HG02588 (cell line): ENCODE measurements around the gene ERP29.
A peak's percentile ranks its signal among the peaks of the same experiment; 100 is the strongest.
"Not testable (repeated sequence)": the region's sequence is repeated elsewhere in the genome, so short reads cannot be mapped to it uniquely, and the experiment has no call there.

Source experiments
- ATAC-seq: cut with Tn5 transposase; IDR thresholded peaks from one replicate; pipeline ENCODE4 v1.9.1; 2021; ENCODE audit warnings: mild to moderate bottlenecking, moderate library complexity; ENCODE audit not compliant: unreplicated experiment

ERP29 gene

DNA sequence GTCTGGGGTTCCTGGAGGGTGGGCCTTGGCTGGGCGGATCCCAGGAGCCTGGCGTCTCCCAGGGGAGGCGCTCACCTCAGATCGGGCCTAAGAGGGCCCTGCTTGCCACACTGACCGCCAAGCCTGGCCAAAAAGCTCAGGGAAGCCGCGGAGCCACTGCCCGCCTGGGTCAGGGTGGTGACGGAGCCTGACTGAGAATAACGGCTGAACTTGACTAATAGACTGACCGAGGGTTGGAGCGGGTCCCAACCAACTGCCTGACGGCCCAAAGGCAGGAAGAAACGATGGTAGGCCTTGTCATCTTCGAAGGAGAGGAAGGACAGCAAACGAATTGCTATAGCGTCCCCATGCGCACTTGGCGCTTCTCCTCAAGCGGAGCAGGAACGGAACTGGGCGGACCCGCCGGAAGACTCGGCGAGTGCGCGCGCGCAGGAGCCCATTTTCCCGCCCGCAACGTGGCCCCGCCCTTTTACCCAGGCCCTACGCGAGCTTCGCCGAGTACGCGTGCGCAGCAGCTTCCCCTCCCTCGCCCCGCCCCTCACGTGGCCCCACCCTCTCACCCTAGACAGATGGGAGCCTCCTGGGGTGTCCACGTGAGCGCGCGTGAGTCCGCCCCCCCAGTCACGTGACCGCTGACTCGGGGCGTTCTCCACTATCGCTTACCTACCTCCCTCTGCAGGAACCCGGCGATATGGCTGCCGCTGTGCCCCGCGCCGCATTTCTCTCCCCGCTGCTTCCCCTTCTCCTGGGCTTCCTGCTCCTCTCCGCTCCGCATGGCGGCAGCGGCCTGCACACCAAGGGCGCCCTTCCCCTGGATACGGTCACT lies at the start of gene ERP29, which contains the start of gene TMEM116:
Gene ERP29 (plus strand): TSS at position 652 of the 826 bp plus-strand sequence. CDS start 40 bp downstream, at position 692.
Gene TMEM116 (minus strand): TSS at position 391 of the 826 bp plus-strand sequence. CDS start 7,895 bp downstream, outside the sequence.
- ATAC-seq = peak; percentile 64

DNA sequence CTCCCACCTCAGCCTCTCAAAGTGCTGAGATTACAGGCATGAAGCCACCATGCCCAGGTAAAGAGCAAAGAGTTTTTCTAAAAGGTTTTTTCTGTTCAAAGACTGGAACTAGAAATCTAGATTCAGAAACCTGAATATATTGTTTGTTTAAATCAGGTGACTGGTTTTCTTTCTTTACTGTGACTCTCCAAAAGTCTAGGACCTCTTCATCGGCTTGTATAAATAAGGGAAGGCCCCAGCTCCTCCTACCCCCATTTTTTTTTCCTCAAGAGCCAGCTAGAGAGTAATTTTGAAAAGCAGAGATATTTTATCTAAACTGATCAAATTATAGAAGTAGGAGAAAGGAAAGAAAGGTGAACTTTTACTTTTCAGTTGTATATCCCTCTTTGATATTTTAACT lies 48.3 kb upstream of the ERP29 start:
- no peak for ATAC-seq

DNA sequence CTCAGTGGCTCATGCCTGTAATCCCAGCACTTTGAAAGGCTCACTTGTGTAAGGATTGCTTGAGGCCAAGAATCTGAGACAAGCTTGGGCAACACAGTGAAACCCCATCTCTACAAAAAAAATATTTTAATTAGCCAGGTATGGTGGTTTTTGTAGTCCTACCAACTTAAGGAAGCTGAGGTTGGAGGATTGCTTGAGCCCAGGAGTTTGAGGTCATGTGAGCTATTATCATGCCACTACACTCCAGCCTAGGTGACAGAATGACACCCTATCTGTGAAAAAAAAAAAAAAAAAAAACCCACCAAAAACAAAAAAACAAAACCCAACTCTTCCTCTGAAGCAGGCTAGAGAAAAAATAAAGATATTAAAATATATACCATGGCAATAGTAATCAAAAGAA lies 41.4 kb upstream of the ERP29 start:
- no peak for ATAC-seq

DNA sequence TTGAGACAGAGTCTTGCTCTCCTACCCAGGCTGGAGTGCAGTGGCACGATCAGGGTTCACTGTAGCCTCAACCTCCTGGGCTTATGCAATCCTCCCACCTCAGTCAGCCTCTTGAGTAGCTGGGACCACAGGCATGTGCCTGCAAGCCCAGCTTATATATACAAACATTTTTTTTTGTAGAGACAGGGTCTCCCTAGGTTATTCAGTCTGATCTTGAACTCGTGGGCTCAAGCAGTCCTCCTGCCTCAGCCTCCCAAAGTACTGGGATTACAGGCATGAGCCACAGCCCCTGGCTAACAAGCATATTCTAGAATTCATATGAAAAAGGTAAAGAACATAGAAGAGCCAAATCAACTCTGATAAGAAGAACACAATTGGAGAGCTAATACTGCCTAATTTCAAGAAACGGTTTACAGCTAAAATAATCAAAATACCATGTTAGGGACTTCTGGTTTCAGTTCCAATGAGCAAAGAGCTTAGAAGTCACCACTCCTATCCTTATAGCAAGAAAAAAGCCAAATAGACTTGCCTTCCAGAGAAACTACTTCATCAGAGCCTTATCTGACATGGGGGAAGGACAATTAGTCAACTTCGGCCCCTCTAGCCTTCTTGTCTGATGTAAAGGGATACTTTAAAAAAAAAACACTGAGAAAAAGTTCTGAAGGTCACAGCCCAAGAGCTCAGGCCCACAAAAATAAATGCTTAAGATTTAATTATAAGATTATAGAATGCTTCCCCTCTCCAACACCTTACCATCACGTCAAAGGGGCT lies 37.9 kb upstream of the ERP29 start:
- no peak for ATAC-seq

DNA sequence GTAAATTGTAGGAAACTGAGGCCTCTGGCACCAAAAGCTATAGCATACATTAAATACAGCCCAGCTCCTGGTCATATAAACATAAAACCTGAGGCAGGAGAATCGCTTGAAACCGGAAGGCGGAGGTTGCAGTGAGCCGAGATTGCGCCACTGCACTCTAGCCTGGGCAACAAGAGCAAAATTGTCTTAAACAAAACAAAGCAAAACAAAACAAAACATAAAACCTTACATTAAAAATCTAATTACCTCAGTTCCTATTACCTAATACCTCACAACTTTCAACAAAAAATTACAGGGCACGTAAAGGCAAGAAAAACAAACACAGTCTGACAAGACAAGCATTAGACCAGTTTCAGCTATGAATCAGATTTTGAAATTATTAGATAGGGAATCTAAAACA lies 36.9 kb upstream of the ERP29 start:
- no peak for ATAC-seq

DNA sequence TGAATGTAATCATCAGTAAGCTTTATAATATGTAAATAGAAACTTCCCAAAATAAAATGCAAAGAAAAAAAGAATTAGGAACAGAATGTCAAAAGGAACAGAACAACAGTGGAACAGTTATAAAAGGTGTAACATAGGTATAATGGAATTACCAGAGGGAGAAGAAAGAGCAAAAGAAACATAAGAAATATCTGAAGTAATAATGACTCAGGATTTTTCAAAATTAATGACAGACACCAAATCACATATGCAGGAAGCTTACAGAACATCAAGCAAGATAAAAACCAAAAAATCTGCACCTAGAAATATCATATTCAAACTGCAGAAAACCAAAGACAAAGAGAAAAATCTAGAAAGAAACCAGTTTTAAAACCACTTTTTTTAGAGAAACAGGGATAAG lies 36.4 kb upstream of the ERP29 start:
- no peak for ATAC-seq

DNA sequence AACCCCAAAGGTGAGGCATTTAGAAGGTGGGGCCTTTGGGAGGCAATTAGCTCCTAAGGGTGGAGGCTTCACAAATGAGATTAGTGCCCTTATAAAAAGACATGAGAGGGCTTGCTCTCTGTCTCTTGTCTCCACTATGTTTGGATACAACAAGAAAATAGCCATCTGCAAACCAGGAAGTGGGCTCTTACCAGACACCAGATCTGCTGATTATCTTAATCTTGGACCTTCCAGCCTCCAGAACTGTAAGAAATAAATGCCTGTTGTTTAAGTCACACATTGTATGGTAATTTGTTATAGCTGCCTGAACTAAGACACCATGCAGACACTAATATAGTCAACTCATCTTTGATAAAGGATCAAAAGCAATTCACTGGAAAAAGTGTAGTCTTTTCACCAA lies 34.7 kb upstream of the ERP29 start:
- ATAC-seq = no peak

DNA sequence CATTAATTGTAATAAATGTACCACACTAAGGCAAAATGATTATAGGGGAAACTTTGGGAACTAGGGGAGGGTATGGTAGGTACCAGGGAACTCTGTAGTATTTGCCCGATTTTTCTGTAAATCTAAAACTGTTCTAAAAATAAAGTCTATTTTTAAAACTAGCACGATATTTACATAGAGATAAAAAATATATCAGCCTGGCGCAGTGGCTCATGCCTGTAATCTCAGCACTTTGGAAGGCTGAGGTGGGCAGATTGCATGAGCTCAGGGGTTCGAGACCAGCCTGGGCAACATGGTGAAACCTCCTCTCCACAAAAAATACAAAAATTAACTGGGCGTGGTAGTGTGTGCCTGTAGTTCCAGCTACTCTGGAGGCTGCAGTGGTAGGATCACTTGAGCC lies 32.6 kb upstream of the ERP29 start:
- ATAC-seq = no peak

DNA sequence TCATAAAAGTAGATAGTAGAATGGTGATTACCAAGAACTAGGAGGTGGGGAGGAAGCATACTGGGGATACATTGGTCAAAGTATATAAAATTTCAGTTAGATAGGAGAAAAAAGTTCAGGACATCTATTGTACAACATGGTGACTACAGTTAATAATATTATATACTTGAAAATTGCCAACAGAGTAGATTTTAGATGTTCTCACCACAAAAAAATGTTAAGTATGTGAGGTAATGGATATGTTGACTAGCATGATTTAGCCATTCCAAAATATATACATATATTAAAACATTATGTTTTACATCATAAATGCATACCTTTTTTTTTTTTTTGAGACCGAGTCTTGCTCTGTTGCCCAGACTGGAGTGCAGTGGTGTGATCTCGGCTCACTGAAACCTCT lies 31.2 kb upstream of the ERP29 start:
- ATAC-seq = no peak

DNA sequence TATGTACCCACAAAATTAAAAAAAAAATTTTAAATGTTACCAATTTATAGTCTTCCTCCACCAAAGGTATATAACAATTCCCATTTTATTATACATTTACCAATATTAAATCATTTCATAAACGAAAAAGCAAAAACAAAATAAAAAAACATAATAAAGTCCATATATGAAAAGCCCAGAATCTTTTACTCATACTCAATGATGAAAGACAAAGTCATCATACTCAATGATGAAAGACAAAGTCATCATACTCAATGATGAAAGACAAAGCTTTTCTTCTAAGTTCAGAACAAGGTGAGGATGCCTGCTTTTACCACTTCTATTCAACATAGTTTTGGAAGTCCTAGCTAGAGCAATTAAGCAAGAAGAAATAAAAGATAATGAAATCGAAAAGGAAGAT lies 28.4 kb upstream of the ERP29 start:
- no peak for ATAC-seq

DNA sequence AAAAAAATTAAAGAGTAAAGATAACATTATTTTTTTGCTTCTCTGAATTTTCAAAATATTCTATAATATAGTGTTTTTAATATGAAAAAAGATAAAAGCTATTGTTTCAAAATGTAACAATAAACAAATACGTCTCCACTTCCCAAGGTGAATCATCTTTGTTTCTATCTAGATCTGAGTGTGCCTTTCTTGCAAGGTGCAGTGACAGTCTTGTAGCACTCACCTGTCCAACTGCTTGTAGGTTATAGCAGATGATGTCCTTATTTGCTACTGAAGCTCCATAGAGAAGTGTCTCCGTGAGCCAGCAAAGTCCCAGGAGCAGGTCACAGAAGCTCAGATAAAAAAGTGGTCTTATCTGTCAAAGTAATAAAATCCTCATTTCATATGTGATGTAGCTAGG lies 21.7 kb upstream of the ERP29 start:
- ATAC-seq = no peak

DNA sequence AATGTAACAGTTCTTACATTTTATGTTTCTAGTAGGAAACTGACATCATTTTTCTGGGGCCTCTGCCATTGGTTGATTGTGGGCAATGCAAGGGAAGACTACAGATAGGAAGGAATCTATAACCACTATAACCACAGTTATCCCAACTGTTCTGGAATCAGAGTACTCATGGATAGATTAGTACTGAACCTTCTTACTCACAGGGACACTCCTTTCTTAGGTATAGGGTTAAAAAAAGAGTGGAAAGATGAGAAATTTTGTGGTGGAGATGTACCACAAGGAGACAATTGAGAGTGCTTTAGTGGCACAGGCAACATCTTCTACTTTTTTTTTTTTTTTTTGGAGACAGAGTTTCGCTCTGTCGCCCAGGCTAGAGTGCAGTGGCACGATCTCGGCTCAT lies 21.3 kb upstream of the ERP29 start:
- ATAC-seq = no peak

DNA sequence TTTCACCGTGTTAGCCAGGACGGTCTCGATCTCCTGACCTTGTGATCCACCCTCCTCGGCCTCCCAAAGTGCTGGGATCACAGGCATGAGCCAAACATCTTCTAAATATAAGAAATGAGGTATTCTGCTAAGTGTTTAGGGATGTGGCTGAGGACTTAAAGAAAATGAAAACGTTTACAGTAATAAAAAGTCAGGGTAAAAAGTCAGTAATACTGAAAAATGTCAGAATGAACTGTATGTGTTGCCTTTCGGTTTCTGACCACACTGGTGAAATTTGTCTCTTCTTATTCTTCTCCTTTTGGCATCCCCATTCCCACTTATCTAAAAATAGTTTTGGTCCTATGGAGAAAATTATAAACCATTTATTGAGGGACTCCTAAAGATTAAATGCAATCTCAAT lies 20.8 kb upstream of the ERP29 start:
- ATAC-seq = no peak

DNA sequence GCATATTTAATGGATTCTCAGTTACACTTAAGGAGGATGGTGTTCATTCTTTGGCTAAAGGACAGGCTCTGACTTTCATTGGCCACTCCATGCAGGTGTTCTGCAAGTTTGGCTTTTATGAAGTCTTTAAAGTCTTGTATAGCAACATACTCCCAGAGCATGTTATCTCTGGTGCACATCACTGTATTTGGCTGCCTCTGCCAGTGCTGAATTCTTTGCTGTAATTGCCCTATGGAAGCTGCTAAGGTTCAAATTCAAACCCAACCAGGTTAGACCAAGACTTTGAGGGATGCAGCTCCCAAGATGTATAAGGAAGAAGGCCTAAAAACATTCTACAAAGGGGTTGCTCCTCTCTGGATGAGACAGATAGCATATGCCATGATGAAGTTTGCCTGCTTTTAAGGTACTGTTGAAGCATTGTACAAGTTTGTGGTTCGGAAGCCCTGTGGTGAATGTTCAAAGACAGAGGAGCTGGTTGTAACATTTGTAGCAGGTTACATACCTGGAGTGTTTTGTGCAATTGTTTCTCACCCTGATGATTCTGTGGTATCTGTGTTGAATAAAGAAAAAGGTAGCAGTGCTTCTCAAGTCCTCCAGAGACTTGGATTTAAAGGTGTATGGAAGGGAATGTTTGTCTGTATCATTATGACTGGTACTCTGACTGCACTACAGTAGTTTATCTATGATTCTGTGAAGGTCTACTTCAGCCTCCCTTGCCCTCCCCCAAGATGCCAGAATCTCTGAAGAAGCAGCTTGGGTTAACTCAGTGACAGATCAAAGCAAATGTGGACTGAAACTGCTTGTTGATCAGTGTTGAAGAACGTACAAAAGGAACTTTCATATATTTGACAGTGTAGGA lies 19.7 kb upstream of the ERP29 start:
- no peak for ATAC-seq

DNA sequence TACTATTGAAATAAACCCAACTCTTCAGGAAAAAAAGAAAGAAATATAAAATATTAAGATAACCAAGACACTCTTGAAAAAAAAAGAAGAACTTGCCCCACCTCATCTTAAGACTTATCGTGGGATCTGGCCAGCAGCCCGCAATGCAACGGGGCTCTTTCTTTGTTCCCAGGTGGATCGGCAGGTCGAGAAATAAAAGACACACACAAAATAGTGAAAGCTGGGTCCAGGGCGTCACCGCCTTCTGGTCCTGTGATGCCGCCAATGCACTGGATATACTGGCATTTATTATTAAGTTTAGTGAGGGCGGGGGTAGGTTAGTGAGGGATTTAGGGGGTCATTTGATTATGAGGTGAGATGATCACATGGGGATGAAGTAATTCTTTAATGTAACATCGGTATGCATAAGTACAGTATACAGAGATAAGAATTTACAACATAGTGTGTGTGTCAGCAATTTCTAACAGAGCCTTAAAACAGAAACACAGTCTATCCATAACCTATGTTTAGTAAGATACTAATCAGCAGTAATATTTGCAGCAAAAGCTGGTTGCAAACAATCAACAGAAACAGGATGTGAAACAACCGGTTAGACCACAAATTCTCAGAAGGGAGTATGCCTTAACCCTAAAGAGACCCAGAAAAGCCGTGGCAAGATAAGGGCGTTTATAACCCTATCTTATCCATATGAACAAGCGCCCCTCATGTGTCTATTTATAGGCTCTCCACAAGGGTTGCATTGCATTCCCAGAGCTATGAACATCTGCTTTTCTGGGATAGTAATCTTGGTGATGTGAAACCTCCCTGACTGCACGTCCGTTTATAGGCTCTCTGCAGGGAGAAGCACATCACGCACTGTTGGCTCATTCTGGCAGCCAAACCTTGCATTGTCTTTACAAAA lies 18.8 kb upstream of the ERP29 start:
- not testable (repeated sequence) for ATAC-seq

DNA sequence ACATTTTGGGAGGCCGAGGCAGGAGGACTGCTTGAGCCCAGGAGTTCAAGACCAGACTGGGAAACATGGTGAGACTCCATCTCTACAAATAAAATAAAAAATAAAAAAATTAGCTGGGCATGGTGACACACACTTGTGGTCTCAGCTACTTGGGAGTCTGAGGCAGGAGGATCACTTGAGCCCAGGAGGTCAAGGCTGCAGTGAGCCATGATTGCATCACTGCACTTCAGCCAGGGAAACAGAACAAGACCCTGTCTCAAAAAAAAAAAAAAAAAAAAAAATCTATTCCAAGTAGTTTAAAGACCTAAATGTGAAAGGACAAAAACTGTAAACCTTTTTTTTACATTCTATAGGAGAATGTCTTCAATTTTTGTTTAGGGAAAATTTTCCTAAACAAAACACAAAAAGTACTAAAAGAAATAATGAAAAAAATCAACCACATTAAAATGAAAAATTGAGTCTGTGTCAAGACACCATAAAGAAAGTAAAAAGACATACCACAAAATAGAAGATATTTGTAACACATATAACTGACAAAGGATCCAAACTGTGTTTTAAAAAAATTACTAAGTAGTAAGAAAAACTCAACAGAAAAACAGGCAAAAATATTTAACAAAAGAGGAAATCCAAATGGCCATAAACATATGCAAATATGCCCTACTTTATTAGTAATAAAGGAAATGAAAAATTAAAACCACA lies 17.3 kb upstream of the ERP29 start:
- ATAC-seq = no peak

DNA sequence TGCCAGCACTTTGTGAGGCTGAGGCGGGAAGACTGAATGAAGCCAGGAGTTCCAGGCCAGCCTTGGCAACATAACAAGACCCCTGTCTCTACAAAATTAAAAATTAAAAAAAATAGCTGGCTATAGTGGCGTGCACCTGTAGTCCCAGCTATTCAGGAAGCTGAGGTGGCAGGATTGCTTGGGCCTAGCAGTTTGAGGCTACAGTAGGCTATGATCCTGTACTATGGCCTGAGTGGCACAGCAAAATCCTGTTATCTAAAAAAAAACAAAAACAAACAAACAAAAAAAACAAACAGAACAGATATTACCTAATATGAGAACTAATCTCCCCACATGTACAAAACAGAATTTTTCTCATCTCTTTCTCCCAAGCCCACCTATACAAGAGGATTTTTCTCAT lies 15.9 kb upstream of the ERP29 start:
- ATAC-seq = no peak

DNA sequence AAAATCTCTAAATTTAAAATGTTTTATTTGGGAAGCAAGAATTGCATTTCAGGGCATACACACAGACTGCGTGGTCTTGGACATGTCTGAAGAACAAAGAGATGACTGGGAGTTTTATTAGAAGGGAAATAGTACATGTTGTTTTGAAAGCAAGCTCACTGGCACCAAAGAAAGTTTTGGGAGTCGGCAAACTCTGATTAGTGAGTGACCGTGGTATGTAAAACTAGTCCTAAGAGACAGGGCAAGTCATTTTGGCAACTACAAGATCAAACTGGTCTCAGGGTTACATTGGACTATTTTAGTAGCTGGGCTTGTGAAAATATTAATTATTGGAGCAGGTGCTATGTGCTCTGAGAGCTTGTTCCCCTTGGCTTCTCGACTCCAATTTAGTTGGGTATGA lies 15.2 kb upstream of the ERP29 start:
- ATAC-seq = no peak

DNA sequence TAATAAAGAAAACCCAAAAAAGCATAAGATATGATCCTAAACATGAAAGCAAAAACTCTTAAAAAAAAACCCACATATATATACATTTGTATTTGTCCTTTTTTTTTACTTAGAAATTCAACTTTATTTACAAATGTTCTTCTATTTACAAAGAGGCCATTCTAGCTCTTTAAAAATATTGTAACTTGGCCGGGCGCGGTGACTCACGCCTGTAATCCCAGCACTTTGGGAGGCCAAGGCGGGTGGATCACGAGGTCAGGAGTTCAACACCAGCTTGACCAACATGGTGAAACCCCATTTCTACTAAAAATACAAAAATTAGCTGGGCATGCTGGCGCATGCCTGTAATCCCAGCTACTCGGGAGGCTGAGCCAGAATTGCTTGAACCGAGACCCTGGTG lies 14.1 kb upstream of the ERP29 start:
- ATAC-seq = not testable (repeated sequence)

DNA sequence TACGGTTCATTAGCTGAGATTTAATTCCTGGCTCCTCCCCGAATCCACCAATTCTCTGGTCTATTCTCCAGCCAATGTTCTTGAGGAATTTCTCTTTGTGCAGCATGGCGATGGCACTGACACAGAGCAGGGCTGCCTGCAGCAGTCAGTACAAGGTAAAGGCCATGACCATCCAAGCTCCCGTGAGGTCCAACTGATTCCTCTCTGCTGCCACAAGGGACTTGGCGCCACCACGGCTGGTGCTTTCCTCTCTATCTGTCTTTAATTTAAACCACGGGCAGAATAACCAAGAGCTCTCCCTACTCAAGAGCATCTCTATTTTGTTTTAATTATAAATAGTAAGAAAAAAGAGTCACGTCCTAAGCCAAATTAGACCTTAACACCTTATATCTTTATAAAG lies 12.4 kb upstream of the ERP29 start:
- ATAC-seq = no peak
